ENCODE results near the gene SMTNL1. TPM values are rescaled to one million over a fixed set of nuclear protein-coding genes. Genes with fewer than 3 reads are reported as not detected.

The SMTNL1 gene
- total RNA-seq, result not detected

- Histone ChIP-seq H3K4me3 (no peak within 1 kb of the TSS), H3K27ac (no peak within 1 kb of the TSS), H3K36me3 (no peaks in the 10 kb centered on the region), H3K4me1 (no peaks in the 10 kb centered on the region), H3K9me3 (no peaks in the 10 kb centered on the region), H3K27me3 (no peaks in the 10 kb centered on the region)
- peak in 1 of 3 donors; percentile 33 for DNase-seq
- TF ChIP-seq CTCF (IDR thresholded peaks at IDR 0.05) (no peak), POLR2A (IDR thresholded peaks at IDR 0.05) (no peak)
Observed at GRCh38 chr11:57536947-57537619, at the start of gene SMTNL1. Gene SMTNL1 (plus strand): TSS chr11:57537595. CDS start chr11:57542643, 5,048 bp downstream.

GRCh38 chr11:57487920-57488659 lies 49.3 kb upstream of the SMTNL1 start:
- no peak overlapping the region for H3K4me3 ChIP-seq
- no peaks in the 10 kb centered on the region for H3K9me3 ChIP-seq
- peaks cover 0 to 35% (median 0%) of the 10 kb centered on the region in 3 donors for H3K36me3 ChIP-seq
- no peak overlapping the region for H3K27ac ChIP-seq
- DNase-seq, result no peak
- H3K27me3 ChIP-seq, result no peaks in the 10 kb centered on the region
- H3K4me1 ChIP-seq, result peaks cover 0 to 11% (median 2%) of the 10 kb centered on the region in 4 donors
- TF ChIP-seq POLR2A (IDR thresholded peaks at IDR 0.05) (no peak), CTCF (IDR thresholded peaks at IDR 0.05) (no peak)

- Histone ChIP-seq H3K4me3 (no peak overlapping the region), H3K9me3 (no peaks in the 10 kb centered on the region), H3K4me1 (no peaks in the 10 kb centered on the region), H3K27ac (no peak overlapping the region), H3K36me3 (peaks cover 0 to 26% (median 0%) of the 10 kb centered on the region in 3 donors), H3K27me3 (no peaks in the 10 kb centered on the region)
- DNase-seq, result no peak
- TF ChIP-seq CTCF (IDR thresholded peaks at IDR 0.05), result no peak
Observed at GRCh38 chr11:57490456-57491248, 46.7 kb upstream of the SMTNL1 start.

GRCh38 chr11:57491371-57492061 lies 45.9 kb upstream of the SMTNL1 start:
- Histone ChIP-seq H3K27me3 (no peaks in the 10 kb centered on the region), H3K36me3 (peaks cover 0 to 25% (median 0%) of the 10 kb centered on the region in 3 donors), H3K4me3 (no peak overlapping the region), H3K27ac (no peak overlapping the region), H3K9me3 (no peaks in the 10 kb centered on the region), H3K4me1 (no peaks in the 10 kb centered on the region)
- TF ChIP-seq POLR2A (IDR thresholded peaks at IDR 0.05) (no peak), CTCF (IDR thresholded peaks at IDR 0.05) (peak in 5 of 6 experiments; percentile 8 to 56 (median 48))
- peak in 1 of 3 donors; percentile 62 for DNase-seq

All from Peyer's patch (tissue), 4 donors.